ENCODE results near the gene RCL1.

GRCh38 chr9:4793459-4794395, 983 bp downstream of the RCL1 start:
- no peak for TF ChIP-seq CBX8 (IDR thresholded peaks at IDR 0.05)
- TF ChIP-seq, protein P1, sequence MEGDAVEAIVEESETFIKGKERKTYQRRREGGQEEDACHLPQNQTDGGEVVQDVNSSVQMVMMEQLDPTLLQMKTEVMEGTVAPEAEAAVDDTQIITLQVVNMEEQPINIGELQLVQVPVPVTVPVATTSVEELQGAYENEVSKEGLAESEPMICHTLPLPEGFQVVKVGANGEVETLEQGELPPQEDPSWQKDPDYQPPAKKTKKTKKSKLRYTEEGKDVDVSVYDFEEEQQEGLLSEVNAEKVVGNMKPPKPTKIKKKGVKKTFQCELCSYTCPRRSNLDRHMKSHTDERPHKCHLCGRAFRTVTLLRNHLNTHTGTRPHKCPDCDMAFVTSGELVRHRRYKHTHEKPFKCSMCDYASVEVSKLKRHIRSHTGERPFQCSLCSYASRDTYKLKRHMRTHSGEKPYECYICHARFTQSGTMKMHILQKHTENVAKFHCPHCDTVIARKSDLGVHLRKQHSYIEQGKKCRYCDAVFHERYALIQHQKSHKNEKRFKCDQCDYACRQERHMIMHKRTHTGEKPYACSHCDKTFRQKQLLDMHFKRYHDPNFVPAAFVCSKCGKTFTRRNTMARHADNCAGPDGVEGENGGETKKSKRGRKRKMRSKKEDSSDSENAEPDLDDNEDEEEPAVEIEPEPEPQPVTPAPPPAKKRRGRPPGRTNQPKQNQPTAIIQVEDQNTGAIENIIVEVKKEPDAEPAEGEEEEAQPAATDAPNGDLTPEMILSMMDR (IDR thresholded peaks at IDR 0.05), result no peak
